PFSK-1 (cell line): ENCODE measurements around the gene C11orf54.

ENCODE experiments used
- FOXP2 ChIP-seq: optimal IDR thresholded peaks from 2 replicates; pipeline ENCODE3; 2011; ENCODE audit warnings: borderline replicate concordance, control low read depth, inconsistent platforms; ENCODE audit not compliant: insufficient read depth; ENCODE audit errors: extremely low read length, extremely low read depth
- POLR2AphosphoS5 ChIP-seq: IDR thresholded peaks from 2 replicates; pipeline ENCODE4 v1.6.1; 2012; ENCODE audit warnings: low read depth, mild to moderate bottlenecking, control low read depth, low read length, moderate library complexity
- REST ChIP-seq, 2 experiments: IDR thresholded peaks; 2 replicates each; pipeline versions ENCODE4 v1.6.1 to v1.8.0; 2011 to 2012; ENCODE audit warnings: low read depth in 2 of 2, low read length in 2 of 2, control low read depth in 1 of 2, inconsistent platforms in 1 of 2, mild to moderate bottlenecking in 1 of 2, moderate library complexity in 1 of 2; ENCODE audit not compliant: insufficient read depth in 1 of 2
- SIN3A ChIP-seq: IDR thresholded peaks from 2 replicates; pipeline ENCODE4 v1.6.1; 2012; ENCODE audit warnings: mild to moderate bottlenecking, low read length, moderate library complexity, borderline replicate concordance; ENCODE audit not compliant: insufficient read depth
- TAF1 ChIP-seq: IDR thresholded peaks from 2 replicates; pipeline ENCODE4 v1.6.1; 2012; ENCODE audit warnings: low read length, control low read depth, borderline replicate concordance; ENCODE audit not compliant: insufficient read depth

Gene C11orf54

GRCh38 chr11:93728792-93729128, 12.7 kb upstream of the C11orf54 start:
- TF ChIP-seq SIN3A: no peak
- TF ChIP-seq TAF1: no peak; the same call in 1 of the 2 replicates
- TF ChIP-seq FOXP2: no peak
- TF ChIP-seq POLR2AphosphoS5: no peak
- TF ChIP-seq REST (IDR thresholded peaks at IDR 0.05; ENCODE audit: insufficient read depth in 1 of 2, low read depth in 2 of 2, low read length in 2 of 2): no peak

- TF ChIP-seq POLR2AphosphoS5 (peak; percentile 68), SIN3A (peak; percentile 26; the same call in 1 of the 2 replicates), FOXP2 (no peak)
These were observed 12.3 kb upstream of the C11orf54 start for GRCh38 chr11:93729129-93729616.

DNA sequence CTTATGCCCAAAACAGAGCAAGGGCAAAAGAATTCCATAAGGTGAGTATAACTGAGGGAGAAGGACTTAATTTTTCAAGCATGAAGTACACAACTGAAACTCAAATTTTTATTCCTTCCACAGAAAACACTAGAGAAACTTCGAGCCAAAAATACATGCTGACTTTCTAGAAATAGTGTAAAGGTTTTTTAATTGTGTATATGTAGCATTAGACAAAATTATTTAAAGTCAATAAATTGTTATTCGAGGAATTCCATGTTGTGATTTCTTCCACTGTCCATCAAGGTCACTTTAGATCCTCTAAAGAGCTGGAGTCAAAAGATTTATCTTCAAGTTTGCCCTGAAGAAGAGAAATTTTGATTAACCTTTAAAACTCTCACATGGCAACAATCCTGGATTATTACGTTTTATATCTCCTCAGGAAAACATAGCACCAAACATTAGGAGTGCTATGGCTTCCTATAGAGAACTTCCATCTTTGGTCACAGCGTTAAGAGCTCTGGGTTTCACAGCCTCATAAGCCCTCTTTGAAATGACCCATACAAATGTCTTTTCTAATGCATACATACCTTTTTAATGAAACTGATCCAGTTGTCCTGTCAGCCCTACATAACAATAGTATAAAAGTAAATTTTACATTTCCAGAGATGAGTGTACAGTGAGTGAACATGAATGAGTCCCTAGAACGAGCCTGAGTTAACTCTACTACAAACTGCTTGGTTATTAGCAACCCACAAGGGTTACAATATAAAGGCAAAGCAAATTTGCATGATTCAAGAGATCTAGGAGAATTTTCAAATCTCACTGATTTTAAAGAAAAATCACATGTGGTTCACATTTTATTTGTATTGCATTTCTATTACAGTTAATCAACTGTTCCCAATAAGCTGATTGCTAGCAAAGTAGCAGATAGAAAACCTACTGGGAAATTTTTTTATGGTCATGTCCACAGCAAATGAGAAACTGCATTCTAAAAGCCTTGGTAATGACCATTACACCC, 11.1 kb upstream of the C11orf54 start:
- TF ChIP-seq POLR2AphosphoS5 (peak; percentile 57; the same call in 1 of the 2 replicates), REST (IDR thresholded peaks at IDR 0.05; ENCODE audit: insufficient read depth in 1 of 2, low read depth in 2 of 2, low read length in 2 of 2) (no peak)

- peak; percentile 32; the same call in 1 of the 2 replicates for TF ChIP-seq POLR2AphosphoS5
- no peak for TF ChIP-seq TAF1
These were observed 9.1 kb upstream of the C11orf54 start for GRCh38 chr11:93732237-93732892.

- no peak for TF ChIP-seq TAF1
These were observed 8.0 kb upstream of the C11orf54 start for GRCh38 chr11:93733474-93733873.

GRCh38 chr11:93734427-93735222, 6.8 kb upstream of the C11orf54 start:
- TF ChIP-seq SIN3A (no peak), TAF1 (no peak), POLR2AphosphoS5 (no peak; the same call in 1 of the 2 replicates), FOXP2 (no peak), REST (IDR thresholded peaks at IDR 0.05; ENCODE audit: insufficient read depth in 1 of 2, low read depth in 2 of 2, low read length in 2 of 2) (no peak)
